Ishikawa (cell line): ENCODE results near the gene NADK.

Experiments used
- CEBPB ChIP-seq: IDR thresholded peaks from 2 replicates; pipeline ENCODE4 v1.6.1; 2012
- CREB1 ChIP-seq: IDR thresholded peaks from 2 replicates; pipeline ENCODE4 v1.6.1; 2012; ENCODE audit warnings: low read depth
- EP300 ChIP-seq: IDR thresholded peaks from 2 replicates; pipeline ENCODE4 v1.6.1; 2012; ENCODE audit warnings: borderline replicate concordance
- MAX ChIP-seq: IDR thresholded peaks from 2 replicates; pipeline ENCODE4 v1.6.1; 2012
- NFIC ChIP-seq: IDR thresholded peaks from 2 replicates; pipeline ENCODE4 v1.6.1; 2012
- RAD21 ChIP-seq: IDR thresholded peaks from 2 replicates; pipeline ENCODE4 v1.6.1; 2012; ENCODE audit warnings: low read depth
- TAF1 ChIP-seq: IDR thresholded peaks from 2 replicates; pipeline ENCODE4 v1.6.1; 2012; ENCODE audit warnings: low read depth, mild to moderate bottlenecking
- USF1 ChIP-seq: IDR thresholded peaks from 2 replicates; pipeline ENCODE4 v1.6.1; 2012
- YY1 ChIP-seq: IDR thresholded peaks from 2 replicates; pipeline ENCODE4 v1.6.1; 2012; ENCODE audit warnings: low read depth
- ZBTB7A ChIP-seq: IDR thresholded peaks from 2 replicates; pipeline ENCODE4 v1.6.1; 2012; ENCODE audit warnings: low read depth
- TF ChIP-seq, protein P1 (sequence below): IDR thresholded peaks from 2 replicates; pipeline ENCODE4 v1.6.1; 2012; ENCODE audit warnings: low read depth, mild to moderate bottlenecking

DNA sequence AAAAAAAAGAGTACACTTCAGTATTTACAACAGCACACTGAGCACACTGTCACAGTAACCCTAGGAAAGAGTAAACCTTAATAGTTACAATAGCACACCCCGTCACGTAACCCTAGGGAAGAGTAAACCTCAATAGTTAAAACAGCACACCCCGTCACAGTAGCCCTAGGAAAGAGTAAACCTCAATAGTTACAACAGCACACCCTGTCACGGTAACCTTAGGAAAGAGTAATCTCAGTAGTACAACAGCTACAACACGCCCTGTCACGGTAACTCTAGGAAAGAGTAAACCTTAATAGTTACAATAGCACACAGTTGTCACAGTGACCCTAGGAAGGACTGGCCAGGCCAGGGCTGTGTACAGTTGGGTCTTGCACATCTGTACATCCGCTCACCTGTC, 57.1 kb downstream of the NADK start:
- TF ChIP-seq NFIC: no peak
- TF ChIP-seq RAD21: no peak
- no peak for TF ChIP-seq TAF1
- TF ChIP-seq, protein P1, sequence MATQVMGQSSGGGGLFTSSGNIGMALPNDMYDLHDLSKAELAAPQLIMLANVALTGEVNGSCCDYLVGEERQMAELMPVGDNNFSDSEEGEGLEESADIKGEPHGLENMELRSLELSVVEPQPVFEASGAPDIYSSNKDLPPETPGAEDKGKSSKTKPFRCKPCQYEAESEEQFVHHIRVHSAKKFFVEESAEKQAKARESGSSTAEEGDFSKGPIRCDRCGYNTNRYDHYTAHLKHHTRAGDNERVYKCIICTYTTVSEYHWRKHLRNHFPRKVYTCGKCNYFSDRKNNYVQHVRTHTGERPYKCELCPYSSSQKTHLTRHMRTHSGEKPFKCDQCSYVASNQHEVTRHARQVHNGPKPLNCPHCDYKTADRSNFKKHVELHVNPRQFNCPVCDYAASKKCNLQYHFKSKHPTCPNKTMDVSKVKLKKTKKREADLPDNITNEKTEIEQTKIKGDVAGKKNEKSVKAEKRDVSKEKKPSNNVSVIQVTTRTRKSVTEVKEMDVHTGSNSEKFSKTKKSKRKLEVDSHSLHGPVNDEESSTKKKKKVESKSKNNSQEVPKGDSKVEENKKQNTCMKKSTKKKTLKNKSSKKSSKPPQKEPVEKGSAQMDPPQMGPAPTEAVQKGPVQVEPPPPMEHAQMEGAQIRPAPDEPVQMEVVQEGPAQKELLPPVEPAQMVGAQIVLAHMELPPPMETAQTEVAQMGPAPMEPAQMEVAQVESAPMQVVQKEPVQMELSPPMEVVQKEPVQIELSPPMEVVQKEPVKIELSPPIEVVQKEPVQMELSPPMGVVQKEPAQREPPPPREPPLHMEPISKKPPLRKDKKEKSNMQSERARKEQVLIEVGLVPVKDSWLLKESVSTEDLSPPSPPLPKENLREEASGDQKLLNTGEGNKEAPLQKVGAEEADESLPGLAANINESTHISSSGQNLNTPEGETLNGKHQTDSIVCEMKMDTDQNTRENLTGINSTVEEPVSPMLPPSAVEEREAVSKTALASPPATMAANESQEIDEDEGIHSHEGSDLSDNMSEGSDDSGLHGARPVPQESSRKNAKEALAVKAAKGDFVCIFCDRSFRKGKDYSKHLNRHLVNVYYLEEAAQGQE: no peak
- TF ChIP-seq USF1: no peak
- no peak for TF ChIP-seq EP300
- no peak for TF ChIP-seq YY1
- no peak for TF ChIP-seq ZBTB7A
- no peak for TF ChIP-seq MAX
- TF ChIP-seq CEBPB: no peak
- no peak for TF ChIP-seq CREB1
